ENCODE results near the gene RAPGEF3. TPM values are rescaled to one million over a fixed set of nuclear protein-coding genes. Genes with fewer than 3 reads are reported as not detected.

Gene RAPGEF3
- total and polyA plus RNA-seq, 2 donors from 2014 or later = 84.3 to 179 TPM

- intact Hi-C loops (cut with DNase I) = loop anchor here (5.0 kb wide), 1 partner anchor 60 kb away; no protein-coding TSS in a partner anchor
- DNase-seq (no peak), FAIRE-seq (no peak)
- no peak overlapping the region for H3K4me3 ChIP-seq (ENCODE audit: low read length in 3 of 3)
- no peaks in the 10 kb centered on the region for H3K9me3 ChIP-seq (ENCODE audit: control insufficient read depth in 2 of 3, insufficient read depth in 1 of 3, low read length in 3 of 3)
- H3K4me1 ChIP-seq (ENCODE audit: control insufficient read depth in 2 of 3, insufficient read depth in 2 of 3, low read depth in 1 of 3, low read length in 3 of 3) = peaks cover 0 to 13% (median 5%) of the 10 kb centered on the region in 3 donors
- H3K36me3 ChIP-seq (ENCODE audit: control insufficient read depth in 2 of 3, insufficient read depth in 3 of 3, low read length in 3 of 3) = no peaks in the 10 kb centered on the region
- H3K27ac ChIP-seq (ENCODE audit: low read depth in 2 of 2, low read length in 2 of 2) = peak overlapping the region; percentile 14 to 53
- H3K27me3 ChIP-seq (ENCODE audit: control insufficient read depth, insufficient read depth, low read length) = no peaks in the 10 kb centered on the region
- peak overlapping the region in 1 of 3 donors; percentile 13 for H3K9ac ChIP-seq (ENCODE audit: low read length in 3 of 3)
- TF ChIP-seq, protein P1, sequence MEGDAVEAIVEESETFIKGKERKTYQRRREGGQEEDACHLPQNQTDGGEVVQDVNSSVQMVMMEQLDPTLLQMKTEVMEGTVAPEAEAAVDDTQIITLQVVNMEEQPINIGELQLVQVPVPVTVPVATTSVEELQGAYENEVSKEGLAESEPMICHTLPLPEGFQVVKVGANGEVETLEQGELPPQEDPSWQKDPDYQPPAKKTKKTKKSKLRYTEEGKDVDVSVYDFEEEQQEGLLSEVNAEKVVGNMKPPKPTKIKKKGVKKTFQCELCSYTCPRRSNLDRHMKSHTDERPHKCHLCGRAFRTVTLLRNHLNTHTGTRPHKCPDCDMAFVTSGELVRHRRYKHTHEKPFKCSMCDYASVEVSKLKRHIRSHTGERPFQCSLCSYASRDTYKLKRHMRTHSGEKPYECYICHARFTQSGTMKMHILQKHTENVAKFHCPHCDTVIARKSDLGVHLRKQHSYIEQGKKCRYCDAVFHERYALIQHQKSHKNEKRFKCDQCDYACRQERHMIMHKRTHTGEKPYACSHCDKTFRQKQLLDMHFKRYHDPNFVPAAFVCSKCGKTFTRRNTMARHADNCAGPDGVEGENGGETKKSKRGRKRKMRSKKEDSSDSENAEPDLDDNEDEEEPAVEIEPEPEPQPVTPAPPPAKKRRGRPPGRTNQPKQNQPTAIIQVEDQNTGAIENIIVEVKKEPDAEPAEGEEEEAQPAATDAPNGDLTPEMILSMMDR (IDR thresholded peaks at IDR 0.05; ENCODE audit: borderline replicate concordance, extremely low read depth, insufficient read depth) = no peak
These were observed 41.6 kb downstream of the RAPGEF3 start for GRCh38 chr12:47717046-47717442.

DNA sequence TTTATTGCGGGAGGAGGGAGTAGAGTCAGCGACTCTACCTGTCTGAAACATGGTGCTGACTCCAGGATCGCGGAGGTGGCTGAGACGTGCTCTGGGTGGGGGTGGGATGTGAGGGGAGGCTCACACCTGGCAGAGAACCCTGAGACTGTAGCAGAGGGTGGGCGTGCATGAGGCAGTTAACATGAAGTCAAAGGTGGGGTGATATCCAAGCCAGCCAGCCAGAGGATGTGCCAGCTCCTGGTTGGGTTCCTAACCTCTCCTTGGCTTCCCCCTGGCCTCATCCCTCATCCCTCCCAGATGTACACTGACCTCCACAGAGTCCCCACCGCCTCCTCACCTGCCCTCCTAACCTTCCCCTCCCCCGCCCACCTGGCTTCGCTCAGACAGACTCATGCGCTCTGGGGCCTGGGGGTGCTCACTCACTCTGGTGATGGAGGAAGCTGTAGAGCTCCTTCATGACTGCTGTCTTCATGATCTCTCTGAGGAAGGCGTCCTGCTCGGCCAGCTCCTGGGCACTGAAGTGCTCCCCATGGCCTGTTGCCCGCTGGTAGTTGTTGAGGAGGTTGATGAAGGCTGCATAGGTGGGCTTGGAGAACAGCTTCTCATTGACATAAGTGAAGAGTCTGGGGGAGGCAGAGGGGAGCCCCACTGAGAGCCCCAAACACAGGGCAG lies 42.7 kb downstream of the RAPGEF3 start:
- DNase-seq = peak in 1 of 5 donors; percentile 62
- Histone ChIP-seq H3K4me3 (ENCODE audit: low read length in 3 of 3) (no peak overlapping the region), H3K9me3 (ENCODE audit: control insufficient read depth in 2 of 3, insufficient read depth in 1 of 3, low read length in 3 of 3) (no peaks in the 10 kb centered on the region), H3K9ac (ENCODE audit: low read length in 3 of 3) (no peak overlapping the region), H3K27ac (ENCODE audit: low read depth in 2 of 2, low read length in 2 of 2) (no peak overlapping the region), H3K27me3 (ENCODE audit: control insufficient read depth, insufficient read depth, low read length) (no peaks in the 10 kb centered on the region), H3K36me3 (ENCODE audit: control insufficient read depth in 2 of 3, insufficient read depth in 3 of 3, low read length in 3 of 3) (no peaks in the 10 kb centered on the region), H3K4me1 (ENCODE audit: control insufficient read depth in 2 of 3, insufficient read depth in 2 of 3, low read depth in 1 of 3, low read length in 3 of 3) (peaks cover 0 to 13% (median 5%) of the 10 kb centered on the region in 3 donors)
- intact Hi-C loops (cut with DNase I) = loop anchor here (5.0 kb wide), 1 partner anchor 61 kb away; no protein-coding TSS in a partner anchor
- TF ChIP-seq, protein P1 (IDR thresholded peaks at IDR 0.05; ENCODE audit: borderline replicate concordance, extremely low read depth, insufficient read depth) = no peak
- FAIRE-seq = no peak

GRCh38 chr12:47715393-47715876 lies 43.2 kb downstream of the RAPGEF3 start:
- intact Hi-C loops (cut with DNase I) = loop anchor here (5.0 kb wide), 1 partner anchor 62 kb away; no protein-coding TSS in a partner anchor
- H3K9ac ChIP-seq (ENCODE audit: low read length in 3 of 3) = no peak overlapping the region
- TF ChIP-seq, protein P1 (IDR thresholded peaks at IDR 0.05; ENCODE audit: borderline replicate concordance, extremely low read depth, insufficient read depth) = peak; percentile 77
- FAIRE-seq (no peak), DNase-seq (peak; percentile 79 to 94 (median 80))
- no peaks in the 10 kb centered on the region for H3K27me3 ChIP-seq (ENCODE audit: control insufficient read depth, insufficient read depth, low read length)
- H3K9me3 ChIP-seq (ENCODE audit: control insufficient read depth in 2 of 3, insufficient read depth in 1 of 3, low read length in 3 of 3) = no peaks in the 10 kb centered on the region
- no peaks in the 10 kb centered on the region for H3K36me3 ChIP-seq (ENCODE audit: control insufficient read depth in 2 of 3, insufficient read depth in 3 of 3, low read length in 3 of 3)
- no peak overlapping the region for H3K27ac ChIP-seq (ENCODE audit: low read depth in 2 of 2, low read length in 2 of 2)
- H3K4me3 ChIP-seq (ENCODE audit: low read length in 3 of 3) = no peak overlapping the region
- peaks cover 0 to 13% (median 5%) of the 10 kb centered on the region in 3 donors for H3K4me1 ChIP-seq (ENCODE audit: control insufficient read depth in 2 of 3, insufficient read depth in 2 of 3, low read depth in 1 of 3, low read length in 3 of 3)

Data from kidney (tissue), 14 donors.